RPMI8226 (cell line): ENCODE measurements around the gene ASPDH.

Source experiments
- DNase-seq: peaks from one replicate; pipeline ENCODE4 v3.0.0-alpha.2; 2015

Gene ASPDH

GRCh38 chr19:50513746-50514345 is at the start of gene ASPDH:
ASPDH (minus strand) TSS chr19:50513913; CDS start chr19:50513823, 90 bp downstream.
- DNase-seq: peak; percentile 28

- no peak for DNase-seq
Observed at GRCh38 chr19:50562996-50563395, 49.3 kb upstream of the ASPDH start.

DNA sequence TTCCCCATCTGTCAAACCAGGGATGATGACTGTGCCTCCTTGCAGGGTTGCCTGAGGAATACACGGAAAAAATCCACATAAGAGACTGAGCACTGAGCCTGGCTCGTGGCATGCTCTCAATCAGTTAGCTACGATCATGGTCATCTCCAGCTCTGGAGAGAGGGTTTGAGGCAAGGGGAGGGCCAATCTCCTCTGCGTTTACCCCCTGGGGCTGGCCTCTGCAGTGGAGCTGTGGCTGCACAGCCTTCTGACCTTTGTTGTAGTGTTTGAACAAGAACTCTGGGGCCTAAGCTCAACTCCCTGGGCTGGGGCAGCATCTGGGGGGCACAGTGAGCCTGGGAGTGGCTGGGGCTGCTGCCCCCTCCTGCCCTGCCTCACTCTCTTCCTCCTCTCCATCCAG is 48.6 kb upstream of the ASPDH start:
- DNase-seq: no peak

DNA sequence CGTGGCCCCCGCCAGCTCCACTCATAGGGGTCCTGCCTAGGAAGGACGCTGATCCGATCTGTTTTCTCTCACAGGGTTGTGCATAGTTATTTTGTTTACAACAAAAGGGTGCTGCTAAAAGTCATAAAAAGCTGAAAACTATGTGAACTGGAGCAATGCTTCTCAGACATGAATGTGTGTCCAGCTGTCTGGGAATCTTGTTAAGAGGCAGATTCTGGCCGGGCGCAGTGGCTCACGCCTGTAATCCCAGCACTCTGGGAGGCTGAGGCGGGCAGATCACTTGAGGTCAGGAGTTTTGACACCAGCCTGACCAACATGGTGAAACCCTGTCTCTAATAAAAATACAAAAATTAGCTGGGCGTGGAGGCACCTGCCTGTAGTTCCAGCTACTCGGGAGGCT is 45.9 kb upstream of the ASPDH start:
- DNase-seq: no peak

DNA sequence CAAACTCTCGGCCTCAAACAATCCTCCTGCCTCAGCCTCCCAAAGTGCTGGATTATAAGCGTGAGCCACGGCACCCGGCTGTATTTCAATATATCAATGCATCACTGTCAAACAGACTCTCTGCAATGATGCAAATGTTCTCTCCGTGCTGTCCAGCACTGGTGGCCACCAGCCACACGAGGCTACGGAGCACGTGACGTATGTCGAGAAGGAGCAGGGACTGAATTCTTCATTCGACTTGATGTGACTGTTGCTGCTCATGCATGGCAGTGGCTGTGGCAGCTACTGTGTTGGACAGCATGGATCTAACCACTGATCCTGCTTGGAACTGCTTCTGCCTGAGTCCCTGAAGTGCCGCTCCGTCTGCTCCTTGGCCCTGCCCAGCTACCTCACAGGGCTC is 44.7 kb upstream of the ASPDH start:
- DNase-seq: no peak

DNA sequence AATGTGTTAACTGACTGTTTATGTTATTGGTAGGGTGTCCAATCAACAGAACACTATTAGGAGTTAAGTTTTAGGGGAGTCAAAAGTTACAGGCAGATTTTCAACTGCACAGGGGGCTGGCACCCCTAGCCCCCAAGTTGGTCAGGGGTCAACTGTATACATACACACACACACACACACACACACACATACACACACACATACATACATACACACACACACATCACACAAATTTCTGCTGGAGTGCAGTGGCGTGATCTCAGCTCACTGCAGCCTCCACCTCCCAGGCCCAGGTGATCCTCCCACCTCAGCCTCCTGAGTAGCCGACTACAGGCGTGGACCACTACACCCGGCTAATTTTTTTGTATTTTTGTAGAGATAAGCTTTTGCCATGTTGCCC is 44.3 kb upstream of the ASPDH start:
- no peak for DNase-seq

DNA sequence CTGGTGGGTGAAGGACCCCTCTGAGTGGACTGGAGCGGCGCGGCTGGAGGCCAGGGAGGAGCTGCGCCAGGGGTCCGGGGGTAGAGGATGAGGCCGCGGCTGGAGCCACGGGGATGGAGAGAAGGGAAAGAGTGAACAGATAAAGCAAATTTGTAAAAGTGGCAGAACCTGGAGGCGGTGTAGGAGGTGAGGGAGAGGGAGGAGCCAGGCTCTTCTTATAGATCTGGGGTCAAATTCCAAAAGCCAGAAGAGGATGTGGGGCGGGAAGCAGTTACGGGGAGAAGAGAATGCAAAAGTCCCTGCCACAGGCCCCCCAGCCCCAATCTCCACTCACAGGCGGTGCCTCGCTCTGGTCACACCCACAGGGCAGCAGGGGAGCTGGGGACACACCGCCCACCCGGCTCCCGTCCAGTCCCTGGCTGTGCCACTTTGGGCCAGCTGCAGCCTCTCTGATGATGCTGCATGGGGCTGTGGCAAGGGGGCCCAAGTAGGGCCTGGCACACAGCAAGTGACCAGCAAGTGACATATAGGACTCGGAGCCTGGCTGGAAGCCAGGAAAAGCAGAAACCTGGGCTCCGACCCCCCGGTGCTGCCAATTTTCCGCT is 43.4 kb upstream of the ASPDH start:
- DNase-seq: no peak

GRCh38 chr19:50556282-50557008 is 42.7 kb upstream of the ASPDH start:
- DNase-seq: peak; percentile 80

DNA sequence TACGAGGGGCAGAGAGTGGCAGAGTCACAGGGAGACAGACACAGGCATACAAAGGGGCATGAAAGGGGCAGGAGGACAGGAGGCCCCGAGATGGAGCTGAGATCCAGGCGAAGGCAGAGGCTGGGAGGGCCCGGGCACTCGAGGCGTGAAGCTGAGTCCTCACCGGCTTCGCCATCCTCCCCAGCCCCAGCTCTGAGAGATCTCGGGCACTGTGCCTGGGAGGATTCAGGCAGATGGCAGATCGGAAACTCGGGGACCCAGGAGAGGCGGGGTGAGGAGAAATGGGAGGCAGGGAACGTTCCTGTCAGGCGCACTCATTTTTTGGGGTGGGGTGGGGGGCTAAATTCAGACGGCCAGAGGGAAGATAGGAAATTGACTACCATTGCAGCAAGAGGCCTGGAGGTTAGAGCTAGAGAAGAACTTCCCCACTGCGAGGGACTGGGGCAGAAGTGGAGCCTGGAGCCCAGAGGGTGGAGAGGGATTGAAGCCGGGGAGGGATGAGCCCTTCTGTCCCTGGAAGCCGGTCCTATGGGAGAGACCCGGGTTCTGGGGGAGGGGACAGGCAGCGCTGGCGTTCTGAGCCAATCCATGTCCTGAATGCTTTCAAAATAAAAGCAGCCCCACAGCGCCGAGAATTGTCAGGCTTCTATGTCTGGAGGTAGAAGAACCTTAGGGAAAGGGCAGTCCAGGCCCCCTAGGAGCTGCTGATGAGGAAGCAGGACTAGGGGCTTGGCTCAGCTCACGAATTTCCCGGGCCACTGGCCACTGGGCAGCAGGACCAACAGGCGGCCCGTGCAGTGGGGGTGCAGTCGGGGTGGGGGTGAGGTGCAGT is 42.0 kb upstream of the ASPDH start:
- DNase-seq: peak; percentile 21

DNA sequence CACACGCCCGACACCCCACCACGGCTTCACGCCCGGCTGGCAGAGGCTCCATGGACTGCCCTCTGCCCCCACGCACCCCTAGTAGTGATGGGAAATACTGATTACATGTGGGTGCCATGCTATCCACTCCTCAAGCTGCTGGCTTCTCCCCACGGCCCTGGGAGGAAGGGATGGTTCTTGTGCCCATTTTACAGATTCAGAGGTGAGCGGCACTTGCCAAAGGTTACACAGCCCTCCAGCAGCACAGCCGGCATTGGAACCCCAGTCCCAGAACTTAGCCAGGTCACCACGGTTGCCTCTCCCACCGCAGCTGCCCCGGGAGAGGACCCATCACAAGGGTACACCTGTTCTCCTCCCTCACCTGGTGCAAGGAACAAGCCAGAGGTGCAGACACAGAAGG is 41.3 kb upstream of the ASPDH start:
- DNase-seq: no peak

DNA sequence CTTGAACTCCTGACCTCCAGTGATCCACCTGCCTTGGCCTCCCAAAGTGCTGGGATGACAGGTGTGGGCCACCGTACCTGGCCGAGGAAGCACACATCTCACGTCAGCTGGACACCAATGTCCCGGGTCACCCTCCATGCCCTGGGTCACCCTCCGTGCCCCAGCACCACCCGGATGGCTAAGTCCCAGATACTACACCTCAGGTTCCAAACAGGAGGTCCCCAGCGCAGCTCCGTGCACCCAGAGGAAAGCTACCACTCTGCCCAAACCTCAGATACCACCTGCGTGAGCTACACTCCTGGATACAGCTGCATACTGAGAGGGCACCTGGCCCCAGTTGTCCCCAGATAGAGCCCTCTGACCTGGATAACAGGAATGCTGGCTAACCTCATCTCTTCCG is 40.5 kb upstream of the ASPDH start:
- DNase-seq: no peak

DNA sequence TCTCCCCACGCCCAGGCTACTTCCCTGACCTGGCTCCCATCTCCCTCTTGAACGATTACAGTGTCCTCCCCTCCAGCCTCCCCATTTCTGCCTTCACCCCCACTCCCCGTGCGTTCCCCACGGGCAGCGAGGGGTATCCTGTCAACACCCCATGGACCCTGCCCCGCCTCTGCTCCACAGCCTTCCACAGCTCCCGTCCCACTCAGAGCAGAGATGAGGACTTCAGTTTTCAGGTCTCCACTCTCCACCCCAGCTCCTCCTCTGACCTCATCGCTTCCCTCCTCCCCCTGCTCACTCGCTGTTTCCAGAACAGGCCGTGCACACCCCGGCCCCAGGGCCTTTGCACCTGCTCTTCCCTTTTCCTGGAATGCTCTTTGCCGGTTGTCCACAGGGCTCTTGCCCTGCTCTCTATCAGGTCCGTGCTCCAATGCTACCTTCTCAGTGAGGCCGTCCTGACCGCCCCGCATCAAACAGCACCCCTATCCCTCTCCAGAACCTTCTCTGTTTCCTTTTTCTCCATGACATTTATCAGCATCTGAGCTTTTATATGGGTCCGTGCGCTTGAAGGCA is 39.5 kb upstream of the ASPDH start:
- DNase-seq: no peak

DNA sequence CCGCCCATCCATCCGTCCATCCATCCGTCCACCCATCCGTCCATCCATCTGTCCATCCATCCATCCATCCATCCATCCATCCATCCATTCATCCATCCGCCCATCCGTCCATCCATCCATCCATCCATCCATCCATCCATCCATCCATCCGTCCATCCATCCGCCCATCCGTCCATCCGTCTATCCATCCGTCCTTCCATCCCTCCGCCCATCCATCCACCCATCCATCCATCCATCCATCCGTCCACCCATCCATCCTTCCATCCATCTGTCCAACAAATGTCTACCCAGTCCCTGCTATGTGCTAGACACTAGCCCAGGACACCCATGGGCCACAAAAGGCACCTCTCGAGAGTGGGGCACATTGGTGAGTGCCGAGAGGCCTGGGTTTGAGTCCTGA is 38.8 kb upstream of the ASPDH start:
- no peak for DNase-seq

DNA sequence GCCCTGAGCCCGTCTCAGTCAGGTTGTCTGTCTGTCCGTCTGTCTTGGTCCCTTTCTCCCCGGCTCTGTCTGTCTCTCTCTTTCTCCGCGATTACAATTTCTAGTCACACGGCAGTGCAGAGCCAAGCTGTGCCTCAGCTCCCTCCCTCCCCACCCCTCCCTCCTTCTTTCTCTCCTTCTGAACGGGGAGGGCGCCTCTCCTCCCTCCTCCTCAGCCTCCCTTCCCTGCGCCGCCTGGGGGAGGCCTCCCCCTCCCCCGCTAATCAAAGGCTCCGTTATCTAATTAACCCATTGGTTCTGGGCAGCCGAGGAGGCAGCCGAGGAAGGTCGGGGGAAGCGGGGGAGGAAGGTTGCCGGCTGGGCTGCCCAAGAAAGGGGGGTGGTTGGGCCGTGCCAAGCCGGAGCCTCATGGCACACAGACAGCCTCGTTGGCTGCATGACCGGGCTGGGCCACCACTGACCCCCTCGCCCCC is 38.0 kb upstream of the ASPDH start:
- DNase-seq: no peak

DNA sequence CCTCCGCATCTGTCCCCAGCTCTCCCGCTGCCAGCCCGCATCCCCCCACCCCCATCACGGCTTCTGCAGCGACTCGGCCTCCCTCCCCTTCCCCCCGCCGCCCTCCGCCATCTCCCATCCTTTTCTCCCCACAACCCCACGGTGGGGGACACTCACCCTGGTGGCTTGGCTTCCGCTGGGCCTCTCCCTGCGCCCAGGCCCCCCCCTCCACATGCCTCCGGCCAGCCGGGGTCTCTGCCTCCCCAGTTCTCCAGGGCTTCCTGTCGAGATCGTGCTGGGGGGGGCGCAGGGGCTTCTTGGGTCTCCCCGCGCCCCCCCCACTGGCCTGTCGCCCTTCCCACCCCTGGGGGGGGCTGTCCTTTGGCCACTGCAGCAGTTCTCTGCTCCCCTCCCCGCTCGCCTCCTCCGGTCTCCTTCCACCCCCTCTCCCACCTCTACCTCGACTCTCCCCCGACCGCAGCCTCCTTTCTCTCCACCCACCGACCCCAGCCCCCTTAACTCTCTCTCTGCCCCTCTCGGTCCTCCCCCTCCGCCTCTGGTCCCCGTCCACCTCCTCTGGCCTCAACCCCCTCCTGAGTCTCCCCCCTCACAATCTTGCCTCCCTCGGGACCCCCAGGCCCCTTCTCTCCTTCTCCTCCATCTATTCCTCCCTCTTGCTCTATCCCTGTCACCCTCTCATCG is 37.5 kb upstream of the ASPDH start:
- DNase-seq: no peak

DNA sequence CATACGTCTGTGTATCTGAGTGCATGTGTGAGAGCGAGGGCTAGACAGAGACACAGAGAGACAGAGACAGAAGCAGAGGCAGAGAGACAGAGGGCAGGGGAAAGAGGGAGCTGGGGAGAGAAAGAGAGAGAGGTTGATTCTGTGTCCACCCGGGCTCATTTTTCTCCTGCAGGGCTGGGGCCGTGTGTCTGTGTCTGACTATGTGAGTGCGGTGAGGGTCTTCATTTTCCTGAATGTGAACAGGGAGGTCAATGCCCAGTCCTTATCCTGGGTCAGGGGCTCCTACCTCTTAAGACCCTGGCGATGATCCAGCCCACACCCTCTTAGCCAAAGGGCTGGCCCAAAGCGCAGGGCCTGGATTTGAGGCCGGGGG is 36.9 kb upstream of the ASPDH start:
- no peak for DNase-seq

DNA sequence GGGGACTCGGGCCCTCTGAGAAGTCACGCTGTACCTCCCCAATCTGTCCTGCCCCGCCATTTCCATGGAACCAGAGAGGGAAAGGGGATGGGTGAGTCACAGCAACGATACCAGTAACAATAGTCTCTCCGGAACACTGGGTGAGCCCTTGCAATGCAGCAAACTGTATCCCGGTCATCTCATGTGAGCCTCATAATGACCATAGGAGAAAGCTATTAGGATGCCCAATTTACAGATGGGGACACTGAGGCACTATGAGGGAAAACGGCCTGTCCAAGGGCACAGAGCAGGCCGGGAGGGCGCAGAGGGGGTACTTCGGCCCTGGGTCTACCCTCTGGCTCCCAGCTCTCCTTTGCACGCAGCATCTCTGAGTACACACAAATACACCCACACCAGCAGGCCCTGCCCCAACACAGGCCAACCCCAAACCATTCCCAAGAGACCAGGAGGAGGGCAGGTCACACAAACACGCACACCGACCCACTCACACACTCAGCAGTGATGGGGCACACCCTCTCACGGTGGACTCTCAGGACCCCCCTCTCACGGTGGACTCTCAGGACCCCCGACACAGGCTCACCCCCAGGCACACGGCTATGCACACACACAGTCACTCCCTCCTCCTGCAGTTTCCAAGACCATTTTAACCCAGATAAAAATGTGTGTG is 36.3 kb upstream of the ASPDH start:
- no peak for DNase-seq

- no peak for DNase-seq
Observed at GRCh38 chr19:50549059-50549926, 35.6 kb upstream of the ASPDH start.

GRCh38 chr19:50548191-50549058 is 34.7 kb upstream of the ASPDH start:
- no peak for DNase-seq
